SK-N-SH (cell line): Measurements from ENCODE around the gene SPON1. TPM values are rescaled to one million over a fixed set of nuclear protein-coding genes. Genes with fewer than 3 reads are reported as not detected.

Experiments used
- CTCF ChIA-PET: fragments of 300-600, 350-600 bp; formaldehyde crosslinking; extraction: SDS; loops from one replicate; lab custom pipeline; 2021; lab: Yijun Ruan, JAX
- POLR2A ChIA-PET: fragments of 350-600 bp; sonication (Branson Sonifier 250); formaldehyde crosslinking; extraction: SDS; loops from one replicate; lab custom pipeline; 2020; ENCODE audit warnings: antibody characterized with exemption, inconsistent platforms; lab: Yijun Ruan, JAX
- DNase-seq: peaks from one replicate; pipeline ENCODE4 v3.0.0; 2012
- H2AFZ ChIP-seq: fragments of 200-600 bp; sonication (generic); 2 replicates; pipeline ENCODE4 v1.8.1; 2016; ENCODE audit warnings: antibody characterized with exemption, mild to moderate bottlenecking, low read depth
- H3F3A ChIP-seq: fragments of 200-600 bp; sonication (generic); replicated peaks from 2 replicates; pipeline ENCODE3; 2016; ENCODE audit warnings: antibody characterized with exemption, mild to moderate bottlenecking; ENCODE audit not compliant: insufficient read depth
- H3K27ac ChIP-seq, 2 experiments: fragments of 200-500 bp in 1 of 2; fragments of 200-600 bp in 1 of 2; sonication (Bioruptor generic) in 1 of 2; sonication (generic), shearing (Covaris generic) in 1 of 2; 2 replicates each; pipeline versions ENCODE4 v1.5.1 to v1.6.1; 2014 to 2016; ENCODE audit warnings: low read depth in 2 of 2, inconsistent platforms in 1 of 2, low read length in 1 of 2, mild to moderate bottlenecking in 1 of 2, mixed read lengths in 1 of 2
- H3K27me3 ChIP-seq: fragments of 200-600 bp; sonication (generic), shearing (Covaris generic); 2 replicates; pipeline ENCODE4 v1.6.1; 2016; ENCODE audit warnings: mixed run types; ENCODE audit not compliant: insufficient read depth
- H3K36me3 ChIP-seq, 2 experiments: fragments of 200-500 bp in 1 of 2; fragments of 200-600 bp in 1 of 2; sonication (Bioruptor generic) in 1 of 2; sonication (generic) in 1 of 2; replicated peaks in 1 of 2; 2 replicates each; pipeline versions ENCODE3 to v1.5.1; 2014 to 2016; ENCODE audit warnings: low read length in 1 of 2, mild to moderate bottlenecking in 1 of 2; ENCODE audit not compliant: insufficient read depth in 2 of 2, control insufficient read depth in 1 of 2
- H3K4me1 ChIP-seq, 2 experiments: fragments of 200-500 bp in 1 of 2; fragments of 200-600 bp in 1 of 2; sonication (Bioruptor generic) in 1 of 2; sonication (generic), shearing (Covaris generic) in 1 of 2; 2 replicates each; pipeline versions ENCODE4 v1.5.1 to v1.6.1; 2014 to 2016; ENCODE audit warnings: low read depth in 1 of 2, low read length in 1 of 2, mixed run types in 1 of 2; ENCODE audit not compliant: insufficient read depth in 2 of 2, control insufficient read depth in 1 of 2
- H3K4me2 ChIP-seq: fragments of 200-600 bp; sonication (generic), shearing (Covaris generic); 2 replicates; pipeline ENCODE4 v1.6.1; 2017; ENCODE audit warnings: mixed run types
- H3K4me3 ChIP-seq, 2 experiments: fragments of 200-500 bp in 1 of 2; fragments of 200-600 bp in 1 of 2; sonication (Bioruptor generic) in 1 of 2; sonication (generic), shearing (Covaris generic) in 1 of 2; 2 replicates each; pipeline versions ENCODE4 v1.5.1 to v1.8.1; 2014 to 2016; ENCODE audit warnings: low read depth in 2 of 2, inconsistent platforms in 1 of 2, low read length in 1 of 2, mild to moderate bottlenecking in 1 of 2, mixed read lengths in 1 of 2, moderate library complexity in 1 of 2
- H3K79me2 ChIP-seq: fragments of 200-600 bp; sonication (generic); 2 replicates; pipeline ENCODE4 v1.8.1; 2017; ENCODE audit warnings: mild to moderate bottlenecking; ENCODE audit not compliant: insufficient read depth
- H3K9ac ChIP-seq: fragments of 200-600 bp; sonication (generic); 2 replicates; pipeline ENCODE4 v1.6.1; 2017; ENCODE audit warnings: mixed run types
- H3K9me2 ChIP-seq: fragments of 200-600 bp; sonication (generic); 2 replicates; pipeline ENCODE4 v1.6.1; 2017; ENCODE audit warnings: mixed run types
- H3K9me3 ChIP-seq: fragments of 200-600 bp; sonication (generic); 2 replicates; pipeline ENCODE4 v1.6.1; 2017; ENCODE audit warnings: mixed run types, mild to moderate bottlenecking, moderate library complexity
- H4K20me1 ChIP-seq: fragments of 200-600 bp; sonication (generic); 2 replicates; pipeline ENCODE4 v1.6.1; 2017; ENCODE audit warnings: mild to moderate bottlenecking, mixed run types; ENCODE audit not compliant: insufficient read depth
- CHD2 ChIP-seq: fragments of 150-350 bp; IDR thresholded peaks from 2 replicates; pipeline ENCODE4 v1.6.1; 2018; ENCODE audit warnings: low read length; ENCODE audit not compliant: partially characterized antibody
- CTCF ChIP-seq: fragments of 200-600 bp; sonication (generic); IDR thresholded peaks from 2 replicates; pipeline ENCODE4 v1.6.1; 2017; ENCODE audit warnings: antibody characterized with exemption, mild to moderate bottlenecking, moderate library complexity
- EZH2phosphoT487 ChIP-seq: fragments of 200-600 bp; sonication (generic); IDR thresholded peaks from 2 replicates; pipeline ENCODE4 v1.6.1; 2017; ENCODE audit warnings: low read depth, mixed run types, mild to moderate bottlenecking, antibody characterized with exemption, moderate library complexity, borderline replicate concordance
- FOSL2 ChIP-seq: IDR thresholded peaks from 2 replicates; pipeline ENCODE4 v1.4.0; 2012; ENCODE audit warnings: low read depth, mild to moderate bottlenecking, moderate library complexity, borderline replicate concordance
- FOXJ3 ChIP-seq: sonication (generic); formaldehyde crosslinking; IDR thresholded peaks from 2 replicates; pipeline ENCODE4 v1.5.1; 2020; ENCODE audit warnings: mild to moderate bottlenecking, missing genetic modification reagents
- FOXM1 ChIP-seq: IDR thresholded peaks from 2 replicates; pipeline ENCODE4 v1.4.0; 2012; ENCODE audit warnings: low read depth, mild to moderate bottlenecking
- MEF2A ChIP-seq: IDR thresholded peaks from 2 replicates; pipeline ENCODE4 v1.4.0; 2012; ENCODE audit warnings: low read depth, borderline replicate concordance
- NFIC ChIP-seq: IDR thresholded peaks from 2 replicates; pipeline ENCODE4 v1.4.0; 2012; ENCODE audit warnings: borderline replicate concordance
- POLR2AphosphoS5 ChIP-seq: IDR thresholded peaks from 2 replicates; pipeline ENCODE4 v1.6.1; 2012; ENCODE audit warnings: low read depth, low read length
- RAD21 ChIP-seq: IDR thresholded peaks from 2 replicates; pipeline ENCODE4 v1.6.1; 2012; ENCODE audit warnings: mild to moderate bottlenecking, low read length
- RCOR1 ChIP-seq: fragments of 150-350 bp; IDR thresholded peaks from 2 replicates; pipeline ENCODE4 v1.6.1; 2017; ENCODE audit warnings: antibody characterized with exemption, low read length
- RFX5 ChIP-seq: IDR thresholded peaks from 2 replicates; pipeline ENCODE4 v1.6.1; 2012; ENCODE audit warnings: mild to moderate bottlenecking, improper control_type of control experiment, low read length
- SMC3 ChIP-seq: IDR thresholded peaks from 2 replicates; pipeline ENCODE4 v1.6.1; 2012; ENCODE audit warnings: low read depth, low read length, improper control_type of control experiment
- WGBS: methylation state at CpG from one replicate; pipeline ENCODE4 v1.1.6; 2017; ENCODE audit warnings: low lambda C conversion rate; 5-methylcytosine and 5-hydroxymethylcytosine counted together
- polyA plus RNA-seq, 3 experiments: library from polyadenylated mRNA; depleted of rRNA; stranded (reverse); fragments of >200 nt; gene quantifications; 2 replicates each; pipeline ENCODE4 v1.2.3, GENCODE V29; 2012
- TF ChIP-seq, protein P1 (sequence below): fragments of 150-350 bp; IDR thresholded peaks from 2 replicates; pipeline ENCODE4 v1.6.1; 2017; ENCODE audit warnings: antibody characterized with exemption, low read length, low read depth, borderline replicate concordance
- TF ChIP-seq, protein P2 (sequence below): IDR thresholded peaks from 2 replicates; pipeline ENCODE4 v1.6.1; 2012; ENCODE audit warnings: mild to moderate bottlenecking, low read depth, low read length, moderate library complexity

SPON1 gene
- polyA plus RNA-seq, 1 of the 3 experiments (the other 2 are of a cell fraction) = not detected

GRCh38 chr11:14079011-14079410 lies 116.5 kb downstream of the SPON1 start:
- H3K9me3 ChIP-seq = no peaks in the 10 kb centered on the region
- H3K79me2 ChIP-seq = no peaks in the 10 kb centered on the region
- POLR2A ChIA-PET = interaction anchor here (0.7 kb wide), 1 partner anchor 126 kb away, joined by 3 read pairs; no protein-coding TSS in a partner anchor
- no peak overlapping the region for H3K4me2 ChIP-seq
- no peaks in the 10 kb centered on the region for H3F3A ChIP-seq
- no peaks in the 10 kb centered on the region for H4K20me1 ChIP-seq
- no peak overlapping the region for H3K4me3 ChIP-seq
- no peak overlapping the region for H3K9ac ChIP-seq
- DNase-seq = no peak
- no peak overlapping the region for H3K27ac ChIP-seq
- H3K27me3 ChIP-seq = no peaks in the 10 kb centered on the region
- H3K4me1 ChIP-seq = no peaks in the 10 kb centered on the region
- H3K9me2 ChIP-seq = 0 out of 2 replicates have a peak, but pooled peaks cover 3% of the 10 kb centered on the region
- 19% methylated on average over 4 of the region's 4 CpGs for WGBS
- H3K36me3 ChIP-seq = no peaks in the 10 kb centered on the region
- CTCF ChIA-PET = no interaction called here
- H2AFZ ChIP-seq = no peak overlapping the region
- TF ChIP-seq, protein P1, sequence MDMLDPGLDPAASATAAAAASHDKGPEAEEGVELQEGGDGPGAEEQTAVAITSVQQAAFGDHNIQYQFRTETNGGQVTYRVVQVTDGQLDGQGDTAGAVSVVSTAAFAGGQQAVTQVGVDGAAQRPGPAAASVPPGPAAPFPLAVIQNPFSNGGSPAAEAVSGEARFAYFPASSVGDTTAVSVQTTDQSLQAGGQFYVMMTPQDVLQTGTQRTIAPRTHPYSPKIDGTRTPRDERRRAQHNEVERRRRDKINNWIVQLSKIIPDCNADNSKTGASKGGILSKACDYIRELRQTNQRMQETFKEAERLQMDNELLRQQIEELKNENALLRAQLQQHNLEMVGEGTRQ = no peak
- TF ChIP-seq POLR2AphosphoS5 (no peak), CHD2 (no peak), MEF2A (no peak), EZH2phosphoT487 (no peak), RCOR1 (no peak)
- TF ChIP-seq, protein P2, sequence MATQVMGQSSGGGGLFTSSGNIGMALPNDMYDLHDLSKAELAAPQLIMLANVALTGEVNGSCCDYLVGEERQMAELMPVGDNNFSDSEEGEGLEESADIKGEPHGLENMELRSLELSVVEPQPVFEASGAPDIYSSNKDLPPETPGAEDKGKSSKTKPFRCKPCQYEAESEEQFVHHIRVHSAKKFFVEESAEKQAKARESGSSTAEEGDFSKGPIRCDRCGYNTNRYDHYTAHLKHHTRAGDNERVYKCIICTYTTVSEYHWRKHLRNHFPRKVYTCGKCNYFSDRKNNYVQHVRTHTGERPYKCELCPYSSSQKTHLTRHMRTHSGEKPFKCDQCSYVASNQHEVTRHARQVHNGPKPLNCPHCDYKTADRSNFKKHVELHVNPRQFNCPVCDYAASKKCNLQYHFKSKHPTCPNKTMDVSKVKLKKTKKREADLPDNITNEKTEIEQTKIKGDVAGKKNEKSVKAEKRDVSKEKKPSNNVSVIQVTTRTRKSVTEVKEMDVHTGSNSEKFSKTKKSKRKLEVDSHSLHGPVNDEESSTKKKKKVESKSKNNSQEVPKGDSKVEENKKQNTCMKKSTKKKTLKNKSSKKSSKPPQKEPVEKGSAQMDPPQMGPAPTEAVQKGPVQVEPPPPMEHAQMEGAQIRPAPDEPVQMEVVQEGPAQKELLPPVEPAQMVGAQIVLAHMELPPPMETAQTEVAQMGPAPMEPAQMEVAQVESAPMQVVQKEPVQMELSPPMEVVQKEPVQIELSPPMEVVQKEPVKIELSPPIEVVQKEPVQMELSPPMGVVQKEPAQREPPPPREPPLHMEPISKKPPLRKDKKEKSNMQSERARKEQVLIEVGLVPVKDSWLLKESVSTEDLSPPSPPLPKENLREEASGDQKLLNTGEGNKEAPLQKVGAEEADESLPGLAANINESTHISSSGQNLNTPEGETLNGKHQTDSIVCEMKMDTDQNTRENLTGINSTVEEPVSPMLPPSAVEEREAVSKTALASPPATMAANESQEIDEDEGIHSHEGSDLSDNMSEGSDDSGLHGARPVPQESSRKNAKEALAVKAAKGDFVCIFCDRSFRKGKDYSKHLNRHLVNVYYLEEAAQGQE = no peak
- TF ChIP-seq, all 33 proteins: peak for 0

- H3K9me3 ChIP-seq = no peaks in the 10 kb centered on the region
- H3K27ac ChIP-seq = no peak overlapping the region
- H3K4me2 ChIP-seq = no peak overlapping the region
- H3K9me2 ChIP-seq = 0 out of 2 replicates have a peak, but pooled peaks cover 3% of the 10 kb centered on the region
- no peak overlapping the region for H3K4me3 ChIP-seq
- no peaks in the 10 kb centered on the region for H3F3A ChIP-seq
- 11% methylated on average over 4 of the region's 4 CpGs for WGBS
- no peaks in the 10 kb centered on the region for H4K20me1 ChIP-seq
- no peak overlapping the region for H2AFZ ChIP-seq
- no peaks in the 10 kb centered on the region for H3K79me2 ChIP-seq
- no peaks in the 10 kb centered on the region for H3K36me3 ChIP-seq
- TF ChIP-seq FOXM1 (no peak), CTCF (no peak), RAD21 (no peak), MEF2A (no peak), FOXJ3 (no peak), SMC3 (no peak), RFX5 (no peak), FOSL2 (no peak), NFIC (no peak)
- TF ChIP-seq, protein P2 = no peak
- TF ChIP-seq, protein P1 = no peak
- no peak overlapping the region for H3K9ac ChIP-seq
- ChIA-PET CTCF (no interaction called here), POLR2A (no interaction called here)
- no peaks in the 10 kb centered on the region for H3K27me3 ChIP-seq
- H3K4me1 ChIP-seq = no peaks in the 10 kb centered on the region
- DNase-seq = no peak
Measured at GRCh38 chr11:14079797-14080196, 117.3 kb downstream of the SPON1 start.
